GM18907 (cell line): ENCODE measurements around the gene SLC25A4.
A peak's percentile ranks its signal among the peaks of the same experiment; 100 is the strongest.

Experiments used
- ATAC-seq: cut with Tn5 transposase; IDR thresholded peaks from one replicate; pipeline ENCODE4 v1.9.1; 2021; ENCODE audit warnings: mild to moderate bottlenecking, moderate library complexity; ENCODE audit not compliant: unreplicated experiment

SLC25A4 gene

DNA sequence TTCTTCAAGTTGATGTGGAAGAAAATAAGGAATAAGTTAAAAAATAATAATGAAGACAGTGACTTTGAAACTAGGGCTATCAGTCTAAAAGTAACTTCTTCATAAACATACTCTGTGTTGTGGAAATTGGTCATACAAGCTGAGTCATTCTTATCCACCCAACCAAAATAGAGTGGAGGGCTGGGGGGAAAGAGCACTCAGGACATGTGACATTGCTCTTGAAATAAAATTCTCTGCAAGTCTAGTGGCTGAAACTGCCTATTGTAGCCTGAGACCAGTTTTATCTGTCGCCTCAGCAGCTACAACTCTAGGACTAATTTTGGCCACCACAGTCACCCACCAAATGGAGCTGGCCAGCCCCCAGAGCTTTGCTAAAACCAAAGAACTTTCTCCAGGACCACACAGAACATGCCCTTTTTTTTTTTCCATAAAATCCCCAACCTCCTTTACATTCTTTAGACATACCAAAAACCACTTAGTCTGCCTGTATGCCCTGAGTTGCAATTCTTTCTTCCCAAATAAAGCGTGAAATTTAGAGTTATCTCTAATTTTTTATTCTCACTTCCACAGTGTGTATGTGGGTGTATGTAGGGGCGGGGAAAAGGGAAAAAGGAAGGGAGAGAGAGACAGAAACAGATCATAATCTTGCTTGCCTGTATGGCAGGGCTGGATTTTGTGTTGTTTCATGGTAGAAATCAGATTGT, 23.0 kb upstream of the SLC25A4 start:
- no peak for ATAC-seq

DNA sequence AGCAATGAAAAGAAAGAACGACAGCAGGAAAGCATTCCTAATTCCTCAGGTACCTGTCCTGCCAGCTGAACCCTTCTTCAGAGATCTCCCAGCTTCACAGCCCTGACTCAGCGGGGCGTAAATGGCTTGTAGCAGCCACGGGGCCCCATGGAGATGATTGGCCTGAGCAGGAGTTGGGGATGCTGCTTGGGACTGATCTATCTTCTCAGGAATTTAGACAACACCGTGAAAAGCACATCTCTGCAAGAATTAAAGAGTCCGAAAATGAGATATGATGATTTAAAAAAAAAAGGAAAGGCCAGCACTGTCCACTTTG, 22.5 kb upstream of the SLC25A4 start:
- no peak for ATAC-seq

DNA sequence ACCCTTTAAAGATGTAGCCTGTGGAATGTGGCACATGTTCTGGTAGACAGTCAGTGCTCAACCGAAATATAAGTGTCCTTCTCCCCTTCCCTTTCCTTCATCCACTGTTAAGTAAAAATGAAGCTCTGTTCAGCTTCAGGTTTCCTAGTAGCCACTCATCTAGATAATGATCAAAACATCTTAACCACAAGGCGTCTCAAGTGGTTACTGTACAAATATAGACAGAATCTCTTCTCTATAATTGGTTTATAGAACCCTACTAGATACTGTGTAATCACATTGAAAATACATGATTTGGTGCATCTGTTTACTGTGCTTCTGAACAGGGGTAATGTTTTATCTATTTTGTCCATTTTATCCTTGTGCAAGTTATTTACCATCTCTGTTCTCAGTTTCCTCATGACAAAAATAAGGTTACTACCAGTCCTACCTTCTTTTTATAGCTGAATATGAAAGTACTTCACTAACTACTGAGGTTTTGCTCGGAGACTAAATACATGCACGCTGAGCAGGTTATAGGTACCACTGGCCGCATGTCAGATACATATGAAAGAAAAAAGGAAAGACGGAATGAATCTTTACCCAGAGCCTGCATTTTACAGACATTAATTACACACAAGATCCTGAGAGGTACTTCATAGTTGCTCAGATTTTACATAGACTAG, 20.3 kb upstream of the SLC25A4 start:
- ATAC-seq = no peak

DNA sequence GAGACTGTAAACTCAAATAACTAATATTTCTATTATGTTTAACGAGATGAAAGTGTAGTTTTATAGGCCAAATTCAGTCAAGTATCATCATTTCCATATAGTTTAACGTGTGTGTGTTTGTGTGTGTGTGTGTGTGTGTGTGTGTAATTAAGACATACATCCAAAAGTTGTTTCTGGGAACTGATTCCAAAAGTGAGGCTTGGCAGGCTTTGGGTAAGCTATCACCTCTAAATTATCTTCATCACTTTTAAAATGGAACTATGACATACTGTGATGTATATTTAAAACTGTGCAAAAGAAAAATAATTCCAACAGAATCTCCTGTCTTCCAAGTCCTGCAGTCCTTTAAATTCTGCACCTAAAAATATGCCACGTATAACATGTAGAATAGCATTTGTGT, 19.1 kb upstream of the SLC25A4 start:
- ATAC-seq = no peak

DNA sequence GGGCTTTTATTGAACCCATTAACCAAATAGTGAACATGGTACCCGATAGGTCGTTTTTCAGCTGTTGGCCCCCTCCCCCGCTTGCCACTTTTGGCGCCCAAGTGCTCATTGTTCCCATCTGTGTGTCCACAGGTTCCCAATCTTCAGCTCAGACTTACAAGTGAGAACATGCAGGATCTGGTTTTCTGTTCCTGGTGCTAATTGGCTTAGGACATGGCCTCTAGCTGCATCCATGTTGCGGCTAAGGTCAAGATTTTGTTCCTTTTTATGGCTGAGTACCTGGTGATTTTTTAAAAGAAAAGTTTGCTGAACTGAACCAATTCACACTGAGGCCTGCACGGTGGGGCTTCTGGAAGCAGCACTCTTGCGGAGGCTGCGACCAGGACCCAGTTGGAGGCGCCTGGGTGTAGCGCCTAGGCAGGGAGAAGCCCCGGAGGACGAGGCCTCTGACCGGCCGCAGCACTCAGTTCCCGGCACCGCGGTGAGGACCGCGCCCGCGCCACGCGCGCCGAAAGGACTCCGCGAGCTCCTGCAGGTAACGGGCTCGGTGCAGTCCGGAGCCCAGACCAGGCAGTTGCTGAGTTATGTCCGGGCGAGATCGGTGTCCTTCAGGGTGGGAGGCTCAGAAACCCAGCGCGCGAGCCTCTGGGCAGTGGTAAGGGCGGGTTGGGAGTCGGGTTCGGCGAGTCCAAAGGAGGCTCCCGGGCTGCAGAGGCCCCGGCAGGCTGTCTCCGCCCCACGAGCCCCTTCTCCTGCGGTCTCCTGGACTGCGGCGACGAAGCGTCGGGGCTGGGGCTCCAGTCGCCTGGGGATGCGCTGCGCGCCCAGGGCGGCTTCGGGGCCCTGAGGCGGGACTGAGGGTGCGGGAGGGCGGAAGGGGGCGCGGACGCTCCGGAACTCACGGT, 15.8 kb upstream of the SLC25A4 start:
- ATAC-seq = no peak

DNA sequence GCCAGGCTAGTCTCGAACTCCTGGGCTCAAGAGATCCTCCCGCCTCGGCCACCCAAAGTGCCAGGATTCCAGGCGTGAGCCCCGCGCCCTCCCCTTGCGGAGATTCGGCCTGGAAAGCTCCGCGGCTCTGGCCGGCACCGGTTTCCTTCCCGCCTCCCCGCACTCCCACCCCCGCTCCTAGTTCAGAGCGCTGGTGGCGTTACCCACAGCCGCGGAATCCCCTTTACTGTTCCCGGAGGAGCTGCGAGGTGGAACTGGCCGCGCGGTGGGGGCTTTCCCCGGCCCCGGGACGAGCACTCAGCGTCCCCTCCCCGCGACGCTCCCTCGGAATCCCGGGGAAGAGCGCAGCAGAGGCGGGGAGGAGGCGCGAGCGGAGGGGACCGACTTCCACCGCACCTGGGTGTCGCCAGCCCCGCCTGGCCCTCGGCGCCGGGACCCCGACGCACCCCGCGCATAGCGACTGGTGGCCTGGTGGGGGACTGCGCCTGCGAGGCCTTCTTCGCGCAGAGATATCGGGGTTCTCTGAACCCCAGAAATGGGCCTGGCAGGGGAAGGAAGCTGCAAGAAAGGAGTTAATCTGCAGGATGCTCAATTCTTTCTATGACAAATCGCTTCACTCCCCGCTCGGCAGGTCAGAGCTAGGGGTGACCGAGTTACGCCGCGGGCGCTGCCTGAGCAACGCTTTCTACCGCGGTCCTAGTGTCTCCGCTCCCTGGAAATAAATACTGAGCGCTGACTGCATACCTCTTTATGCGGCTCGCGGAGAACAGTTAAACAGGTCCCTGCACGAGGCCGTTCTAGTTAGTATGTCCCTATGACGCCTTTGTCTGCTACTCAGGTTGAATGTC, 14.6 kb upstream of the SLC25A4 start:
- peak; percentile 53 for ATAC-seq

DNA sequence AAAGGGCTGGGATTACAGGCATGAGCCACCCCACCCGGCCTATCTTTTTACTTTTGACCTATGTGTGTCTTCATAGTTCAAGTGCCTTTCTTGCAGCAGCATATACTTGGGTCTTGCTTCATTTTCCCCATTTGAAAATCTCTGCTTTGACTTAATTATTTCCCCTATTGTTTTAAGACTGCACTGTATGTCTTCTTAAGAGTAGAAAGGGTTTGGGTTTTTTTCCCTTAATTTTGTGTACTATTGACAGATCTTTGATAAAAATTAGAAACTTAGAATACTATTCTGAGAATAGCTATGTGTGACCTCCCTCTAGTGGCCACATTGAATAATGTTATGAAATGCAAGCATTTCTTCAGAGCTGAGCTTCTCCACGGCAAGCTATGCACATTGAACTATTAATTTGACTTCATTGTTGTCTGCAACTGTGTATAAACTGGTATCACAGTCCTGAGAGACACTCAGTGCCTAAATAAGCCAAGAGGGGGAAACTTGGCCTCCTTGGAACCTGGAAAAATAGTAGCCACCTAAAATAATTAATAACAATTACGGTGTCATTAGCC, 8.7 kb upstream of the SLC25A4 start:
- peak; percentile 71 for ATAC-seq

DNA sequence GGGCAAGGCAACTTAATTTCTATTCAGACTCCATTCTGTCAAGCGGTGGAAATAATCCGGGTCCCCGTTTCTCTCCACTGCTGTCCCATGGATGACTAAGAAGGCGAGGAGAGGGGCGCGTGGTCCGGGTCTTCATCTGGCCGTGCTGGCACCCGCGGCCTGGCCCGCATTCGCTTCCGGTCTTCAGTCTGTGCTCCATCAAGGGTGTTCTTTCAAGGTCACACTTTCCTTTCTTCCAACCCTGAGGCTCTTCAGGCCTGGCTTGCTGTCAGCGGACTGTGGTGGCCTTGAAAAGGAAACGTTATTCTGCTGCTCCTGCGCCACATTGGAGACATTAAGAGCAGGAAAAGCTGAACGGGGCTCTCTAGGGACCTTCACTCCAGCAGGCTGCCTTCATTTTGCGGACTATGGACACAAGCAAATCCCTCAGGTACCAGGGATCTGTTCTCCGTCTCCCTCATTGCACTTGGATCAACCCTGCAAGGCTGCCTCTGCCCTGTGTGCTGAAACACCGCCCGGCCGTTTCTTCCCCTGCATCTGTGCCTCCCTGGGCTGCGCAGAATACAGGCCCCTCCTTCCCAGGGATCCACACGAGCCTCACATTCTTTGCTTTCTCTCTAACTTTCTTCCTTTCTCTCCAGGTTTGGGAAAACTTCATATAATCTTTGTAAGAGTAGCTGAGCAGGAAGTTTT, 5.7 kb upstream of the SLC25A4 start:
- no peak for ATAC-seq

DNA sequence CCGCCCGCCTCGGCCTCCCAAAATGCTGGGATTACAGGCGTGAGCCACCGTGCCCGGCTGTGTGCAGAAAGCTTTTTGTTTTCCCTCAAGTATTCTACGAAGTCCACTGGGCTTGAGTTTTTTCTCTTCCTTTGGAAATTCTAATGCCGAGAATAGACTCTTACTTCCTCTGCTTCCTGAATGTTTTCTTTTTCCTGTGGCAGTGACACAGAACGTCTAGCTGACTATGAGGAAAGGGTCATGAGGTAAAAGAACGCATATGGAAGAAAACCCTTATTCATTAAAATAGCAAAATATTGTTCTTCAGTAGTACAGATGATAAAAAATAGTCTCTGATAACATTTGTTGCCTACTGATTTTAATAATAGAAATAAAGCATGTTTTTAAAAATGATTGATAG, 4.9 kb upstream of the SLC25A4 start:
- ATAC-seq = no peak

DNA sequence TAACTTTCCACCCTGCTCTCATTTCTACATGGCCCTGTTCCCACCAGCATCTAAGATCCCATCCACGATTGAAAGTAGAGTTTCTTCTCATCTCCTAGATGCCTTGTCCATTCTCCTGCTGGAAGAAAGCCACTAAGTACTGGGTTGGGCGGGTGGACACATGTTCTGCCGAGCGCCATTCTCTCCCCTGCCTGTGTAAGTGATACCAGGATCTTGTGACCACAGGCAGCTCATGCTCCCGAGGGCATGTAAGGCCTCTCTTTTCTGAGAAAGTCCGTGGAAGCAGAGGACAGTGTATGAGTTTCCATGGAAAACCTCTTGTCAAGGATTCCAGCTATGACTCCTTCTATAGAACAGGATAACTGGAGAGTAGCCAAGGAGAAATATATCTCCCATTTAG, 3.3 kb upstream of the SLC25A4 start:
- ATAC-seq = no peak

DNA sequence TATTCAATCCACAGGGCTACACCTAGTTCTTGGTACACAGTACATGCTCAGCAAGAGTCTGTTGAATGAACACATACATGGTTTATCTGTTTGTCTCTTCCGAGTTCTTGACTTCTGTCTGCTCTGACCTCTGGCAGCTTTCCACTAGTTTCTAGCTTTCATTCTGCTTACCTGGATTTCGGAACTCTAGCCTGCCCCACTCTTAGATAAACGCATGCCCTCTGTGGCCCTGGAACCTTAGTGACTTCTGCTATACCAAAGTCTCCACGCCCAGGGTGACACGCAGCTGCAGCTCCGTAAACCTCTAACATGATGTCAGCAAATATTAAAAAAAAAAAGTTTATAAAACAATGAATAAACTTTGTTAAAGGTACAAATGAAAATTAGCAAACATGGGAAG, 1.3 kb upstream of the SLC25A4 start:
- no peak for ATAC-seq

DNA sequence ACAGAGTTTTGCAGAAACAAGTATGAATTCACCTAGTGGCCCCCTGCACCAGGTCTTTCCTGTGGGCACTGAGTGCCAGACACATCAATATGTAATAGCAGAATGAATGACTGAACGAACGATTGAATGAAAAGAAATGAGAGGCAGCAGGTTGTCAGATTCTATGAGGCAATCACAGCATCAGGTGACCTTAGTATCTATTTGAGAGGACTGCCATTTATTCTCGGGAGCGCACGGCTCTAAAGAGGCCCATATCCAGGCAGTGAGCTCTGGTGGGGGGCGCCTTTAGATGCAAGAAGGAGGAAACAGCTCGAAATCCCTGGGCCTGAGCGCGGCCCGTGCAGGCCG, 528 bp upstream of the SLC25A4 start:
- ATAC-seq = no peak

DNA sequence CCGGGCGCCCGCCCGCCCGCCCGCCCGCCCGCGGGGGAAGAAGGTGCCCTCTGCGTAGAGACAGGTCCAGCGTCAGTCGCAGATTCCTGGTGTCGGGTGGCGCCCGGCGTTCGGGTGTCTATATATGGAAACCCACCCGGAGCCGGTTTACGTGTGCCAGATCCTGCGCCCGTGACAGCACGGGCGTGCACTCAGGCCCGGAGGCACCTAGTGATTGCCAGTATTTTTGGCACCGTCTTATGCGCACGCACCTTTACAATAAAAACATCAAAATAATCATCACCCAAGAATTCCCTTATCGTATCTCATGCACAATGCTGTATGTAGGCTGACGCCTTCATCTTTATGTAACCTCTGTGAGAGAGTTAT, 519 bp downstream of the SLC25A4 start:
- peak; percentile 30 for ATAC-seq

DNA sequence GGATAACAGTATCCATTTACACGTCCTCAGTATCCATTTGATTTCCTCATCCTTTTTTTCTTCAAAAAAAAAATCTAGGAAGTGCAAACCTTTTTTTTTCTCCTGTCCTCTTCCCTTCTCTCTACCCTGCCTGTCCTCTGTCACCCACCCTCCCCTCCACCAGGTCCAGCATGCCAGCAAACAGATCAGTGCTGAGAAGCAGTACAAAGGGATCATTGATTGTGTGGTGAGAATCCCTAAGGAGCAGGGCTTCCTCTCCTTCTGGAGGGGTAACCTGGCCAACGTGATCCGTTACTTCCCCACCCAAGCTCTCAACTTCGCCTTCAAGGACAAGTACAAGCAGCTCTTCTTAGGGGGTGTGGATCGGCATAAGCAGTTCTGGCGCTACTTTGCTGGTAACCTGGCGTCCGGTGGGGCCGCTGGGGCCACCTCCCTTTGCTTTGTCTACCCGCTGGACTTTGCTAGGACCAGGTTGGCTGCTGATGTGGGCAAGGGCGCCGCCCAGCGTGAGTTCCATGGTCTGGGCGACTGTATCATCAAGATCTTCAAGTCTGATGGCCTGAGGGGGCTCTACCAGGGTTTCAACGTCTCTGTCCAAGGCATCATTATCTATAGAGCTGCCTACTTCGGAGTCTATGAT, 1.7 kb downstream of the SLC25A4 start:
- no peak for ATAC-seq

DNA sequence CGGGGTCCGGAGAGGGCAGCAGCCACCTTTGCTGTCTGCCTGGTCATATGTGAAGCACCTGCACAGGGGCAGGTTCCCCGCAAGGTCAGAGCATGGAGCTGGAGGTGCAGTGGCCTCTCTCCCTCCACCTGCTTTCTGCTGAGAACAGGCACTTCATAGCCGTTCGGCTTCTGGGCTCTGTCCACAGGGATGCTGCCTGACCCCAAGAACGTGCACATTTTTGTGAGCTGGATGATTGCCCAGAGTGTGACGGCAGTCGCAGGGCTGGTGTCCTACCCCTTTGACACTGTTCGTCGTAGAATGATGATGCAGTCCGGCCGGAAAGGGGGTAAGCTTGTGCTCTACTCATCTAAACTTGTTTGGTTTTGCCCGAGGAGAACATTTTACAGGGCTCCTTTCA, 2.5 kb downstream of the SLC25A4 start:
- no peak for ATAC-seq

DNA sequence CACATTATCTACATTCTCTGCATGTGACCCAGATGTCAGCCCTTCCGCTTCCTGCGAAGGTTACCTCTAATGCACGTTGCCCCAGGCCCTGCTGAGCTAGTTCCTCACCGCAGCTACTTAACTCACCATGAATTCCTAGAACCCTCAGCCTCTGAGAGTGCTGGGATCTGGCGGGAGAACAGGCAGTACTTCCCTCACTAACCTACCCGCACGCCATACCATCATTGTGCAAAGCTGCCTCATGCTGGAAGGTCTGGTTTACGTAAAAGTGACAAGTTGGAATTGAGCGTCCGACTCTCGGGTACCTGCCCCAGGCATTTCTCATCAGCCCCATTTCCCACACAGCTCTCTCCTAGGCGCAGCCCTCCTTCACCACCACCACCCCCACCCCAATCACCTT, 6.3 kb downstream of the SLC25A4 start:
- ATAC-seq = no peak

DNA sequence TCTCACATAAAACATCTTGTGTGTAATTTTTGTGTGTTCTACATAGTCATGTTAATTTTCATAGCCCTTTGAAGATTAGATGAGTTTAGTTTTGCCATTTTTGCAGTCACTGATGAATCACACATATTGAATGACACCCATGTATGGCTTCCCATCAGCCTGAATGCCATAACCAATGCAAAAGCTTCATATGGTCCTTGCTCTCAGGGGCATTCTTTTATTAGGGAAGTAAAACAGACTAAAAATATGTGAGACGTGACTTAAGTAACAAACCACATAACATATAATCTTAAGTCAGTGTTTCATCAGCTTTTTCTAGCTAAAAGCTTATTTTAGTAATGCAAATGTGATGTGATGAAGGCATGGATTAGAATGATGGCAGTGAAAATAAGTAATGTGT, 8.2 kb downstream of the SLC25A4 start:
- ATAC-seq = no peak

DNA sequence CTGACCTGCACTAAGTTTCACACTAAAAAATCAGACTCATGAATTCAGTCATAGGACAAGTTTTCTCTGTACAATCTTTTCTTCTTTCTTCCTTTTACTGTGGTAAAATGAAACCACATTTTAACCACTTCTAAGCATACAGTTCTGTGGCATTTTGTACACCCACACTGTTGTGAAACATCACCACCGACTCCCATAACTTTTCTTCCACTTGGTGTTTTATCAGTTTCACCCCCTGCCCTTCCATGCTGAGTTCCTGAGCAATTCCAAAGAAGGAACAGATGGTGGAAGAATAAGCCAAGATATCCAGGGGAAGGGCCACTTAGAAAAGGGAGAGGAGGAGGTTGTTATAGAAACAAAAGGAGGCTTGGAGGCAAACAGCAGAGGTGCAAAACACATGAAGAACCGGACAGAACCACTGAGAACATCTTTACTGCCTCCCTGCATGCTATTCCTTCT, 22.6 kb downstream of the SLC25A4 start:
- ATAC-seq = peak; percentile 94

DNA sequence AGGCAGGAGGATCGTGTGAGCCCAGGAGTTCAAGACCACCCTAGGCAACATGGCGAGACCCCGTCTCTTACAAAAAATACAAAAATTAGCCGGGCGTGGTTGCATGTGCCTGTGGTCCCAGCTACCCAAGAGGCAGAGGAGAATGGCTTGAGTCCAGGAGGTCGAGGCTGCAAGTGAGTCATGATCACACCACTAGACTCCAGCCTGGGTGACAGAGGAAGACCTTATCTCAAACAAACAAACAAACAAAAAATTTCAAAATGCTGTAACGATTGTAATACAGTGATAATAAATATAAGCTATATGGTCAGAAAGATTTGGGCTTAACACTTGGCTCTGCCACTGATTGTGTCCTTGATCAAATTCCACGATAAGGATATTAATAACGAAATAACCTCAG, 24.2 kb downstream of the SLC25A4 start:
- no peak for ATAC-seq
